HFFc6 (cell line): ENCODE measurements around the gene NUCB2. TPM values are rescaled to one million over a fixed set of nuclear protein-coding genes. Genes with fewer than 3 reads are reported as not detected.
A peak's percentile ranks its signal among the peaks of the same experiment; 100 is the strongest.

Experiments used
- DNase-seq: peaks from one replicate; pipeline ENCODE4 v3.0.0-alpha.2; 2018
- H3K27ac Mint-ChIP-seq: 2 replicates; pipeline ENCODE4 v1.8.0; 2020; ENCODE audit warnings: mild to moderate bottlenecking, mixed read lengths
- H3K27me3 Mint-ChIP-seq: 2 replicates; pipeline ENCODE4 v1.8.0; 2021; ENCODE audit warnings: mild to moderate bottlenecking, moderate library complexity, mixed read lengths; ENCODE audit not compliant: insufficient read depth
- H3K36me3 Mint-ChIP-seq: 2 replicates; pipeline ENCODE4 v1.8.0; 2021; ENCODE audit warnings: low read depth, mixed read lengths
- H3K4me1 Mint-ChIP-seq: 2 replicates; pipeline ENCODE4 v1.8.0; 2020; ENCODE audit warnings: low read depth, mixed read lengths
- H3K4me3 Mint-ChIP-seq: 2 replicates; pipeline ENCODE4 v1.8.0; 2020; ENCODE audit warnings: mild to moderate bottlenecking, moderate library complexity, mixed read lengths
- H3K9me3 Mint-ChIP-seq: 2 replicates; pipeline ENCODE4 v1.8.0; 2020; ENCODE audit warnings: mild to moderate bottlenecking, mixed read lengths
- CTCF ChIP-seq: fragments of 200-600 bp; sonication (generic); IDR thresholded peaks from 2 replicates; pipeline ENCODE4 v1.5.0; 2021; ENCODE audit warnings: antibody characterized with exemption, mild to moderate bottlenecking
- total RNA-seq, 6 experiments: library from RNA; stranded (reverse); fragmentation: NEBNext Ultra II Directional; extraction: Animal tissue kit (Norgen Biotek cat#: 25700); gene quantifications; 2 replicates in 1 of 6; 3 replicates in 5 of 6; pipeline ENCODE4 v1.2.3, GENCODE V29; 2021

Gene NUCB2
- total RNA-seq, 6 experiments from 2014 or later, result 124 to 180 (median 161) TPM

GRCh38 chr11:17343907-17344306, 67.4 kb downstream of the NUCB2 start:
- peak; percentile 85 for DNase-seq

GRCh38 chr11:17347676-17348075, 71.1 kb downstream of the NUCB2 start:
- Mint-ChIP-seq H3K27me3 (peaks cover 2% of the 10 kb centered on the region), H3K9me3 (no peaks in the 10 kb centered on the region), H3K4me3 (no peak overlapping the region), H3K27ac (no peak overlapping the region), H3K4me1 (peaks cover 36% of the 10 kb centered on the region), H3K36me3 (peaks cover 4% of the 10 kb centered on the region; the same call in 1 of the 2 replicates)
- no peak for TF ChIP-seq CTCF
- no peak for DNase-seq

More at GRCh38 chr11:17343907-17344306, 67.4 kb downstream of the NUCB2 start:
- Mint-ChIP-seq H3K27ac (peak overlapping the region; percentile 77), H3K27me3 (no peaks in the 10 kb centered on the region; the same call in 1 of the 2 replicates), H3K9me3 (no peaks in the 10 kb centered on the region), H3K4me3 (peak overlapping the region; percentile 43), H3K36me3 (peaks cover 4% of the 10 kb centered on the region; the same call in 1 of the 2 replicates), H3K4me1 (peaks cover 18% of the 10 kb centered on the region)
- TF ChIP-seq CTCF, result no peak

GRCh38 chr11:17350455-17351171, 74.1 kb downstream of the NUCB2 start:
- Mint-ChIP-seq H3K4me3 (peak overlapping the region; percentile 95), H3K27ac (peak overlapping the region; percentile 91; the same call in 1 of the 2 replicates), H3K27me3 (peaks cover 2% of the 10 kb centered on the region), H3K9me3 (no peaks in the 10 kb centered on the region), H3K4me1 (peaks cover 32% of the 10 kb centered on the region), H3K36me3 (no peaks in the 10 kb centered on the region; the same call in 1 of the 2 replicates)
- TF ChIP-seq CTCF, result no peak
- no peak for DNase-seq

- DNase-seq, result no peak
- Mint-ChIP-seq H3K36me3 (no peaks in the 10 kb centered on the region; the same call in 1 of the 2 replicates), H3K9me3 (no peaks in the 10 kb centered on the region), H3K4me1 (peaks cover 32% of the 10 kb centered on the region), H3K27ac (peak overlapping the region; percentile 91), H3K27me3 (peaks cover 2% of the 10 kb centered on the region), H3K4me3 (peak overlapping the region; percentile 95)
- peak; percentile 55 for TF ChIP-seq CTCF
Observed at GRCh38 chr11:17351172-17351509, 74.6 kb downstream of the NUCB2 start.

- Mint-ChIP-seq H3K36me3 (peaks cover 4% of the 10 kb centered on the region; the same call in 1 of the 2 replicates), H3K27me3 (peaks cover 2% of the 10 kb centered on the region), H3K4me1 (peaks cover 32% of the 10 kb centered on the region), H3K4me3 (peak within 1 kb of the TSS; percentile 95), H3K9me3 (no peaks in the 10 kb centered on the region), H3K27ac (peak within 1 kb of the TSS; percentile 91)
- 0 out of 2 replicates have a peak, but pooled peaks have one; percentile 28 for TF ChIP-seq CTCF
- peak; percentile 52 for DNase-seq
Observed at GRCh38 chr11:17351510-17352176, 75.1 kb downstream of the NUCB2 start, which contains the start of gene NCR3LG1. NCR3LG1 (plus strand) TSS chr11:17351800; CDS start chr11:17351970, 170 bp downstream.
